ENCODE results near the gene DPF3. TPM values are rescaled to one million over a fixed set of nuclear protein-coding genes. Genes with fewer than 3 reads are reported as not detected.

Gene DPF3
- total RNA-seq, 1 donor from 2014 or later = 1.3 TPM

GRCh38 chr14:72682188-72682587 lies 211.7 kb downstream of the DPF3 start:
- Mint-ChIP-seq H3K4me1 (peaks cover 34% of the 10 kb centered on the region), H3K27ac (ENCODE audit: unreplicated experiment) (peak overlapping the region; percentile 53), H3K36me3 (ENCODE audit: low read depth) (no peaks in the 10 kb centered on the region), H3K9me3 (no peaks in the 10 kb centered on the region), H3K4me3 (no peak overlapping the region), H3K27me3 (ENCODE audit: low read depth) (no peaks in the 10 kb centered on the region)
- DNase-seq (ENCODE audit: low read depth, low spot score) = no peak
- no peak for TF ChIP-seq CTCF (conservative IDR thresholded peaks at IDR 0.05)

- H3K27me3 Mint-ChIP-seq (ENCODE audit: low read depth) = no peaks in the 10 kb centered on the region
- TF ChIP-seq CTCF (conservative IDR thresholded peaks at IDR 0.05) = no peak
- H3K27ac Mint-ChIP-seq (ENCODE audit: unreplicated experiment) = no peak overlapping the region
- H3K9me3 Mint-ChIP-seq = no peaks in the 10 kb centered on the region
- H3K36me3 Mint-ChIP-seq (ENCODE audit: low read depth) = no peaks in the 10 kb centered on the region
- H3K4me3 Mint-ChIP-seq = no peak overlapping the region
- peaks cover 34% of the 10 kb centered on the region for H3K4me1 Mint-ChIP-seq
- DNase-seq (ENCODE audit: low read depth, low spot score) = no peak
Measured at GRCh38 chr14:72680853-72681640, 212.9 kb downstream of the DPF3 start.

- no peak for DNase-seq (ENCODE audit: low read depth, low spot score)
- Mint-ChIP-seq H3K9me3 (no peaks in the 10 kb centered on the region), H3K27ac (ENCODE audit: unreplicated experiment) (peak overlapping the region; percentile 88), H3K4me1 (peaks cover 34% of the 10 kb centered on the region), H3K27me3 (ENCODE audit: low read depth) (no peaks in the 10 kb centered on the region), H3K4me3 (no peak overlapping the region), H3K36me3 (ENCODE audit: low read depth) (no peaks in the 10 kb centered on the region)
- no peak for TF ChIP-seq CTCF (conservative IDR thresholded peaks at IDR 0.05)
Measured at GRCh38 chr14:72679536-72680151, 214.3 kb downstream of the DPF3 start.

- H3K4me3 Mint-ChIP-seq = no peak overlapping the region
- H3K27ac Mint-ChIP-seq (ENCODE audit: unreplicated experiment) = peak overlapping the region; percentile 44
- no peak for DNase-seq (ENCODE audit: low read depth, low spot score)
- no peaks in the 10 kb centered on the region for H3K27me3 Mint-ChIP-seq (ENCODE audit: low read depth)
- no peaks in the 10 kb centered on the region for H3K36me3 Mint-ChIP-seq (ENCODE audit: low read depth)
- H3K9me3 Mint-ChIP-seq = no peaks in the 10 kb centered on the region
- no peak for TF ChIP-seq CTCF (conservative IDR thresholded peaks at IDR 0.05)
- peaks cover 34% of the 10 kb centered on the region for H3K4me1 Mint-ChIP-seq
Measured at GRCh38 chr14:72679141-72679535, 214.8 kb downstream of the DPF3 start.

- TF ChIP-seq CTCF (conservative IDR thresholded peaks at IDR 0.05) = no peak
Measured at GRCh38 chr14:72678356-72678755, 215.5 kb downstream of the DPF3 start.

More at GRCh38 chr14:72678356-72678755, 215.5 kb downstream of the DPF3 start:
- no peak overlapping the region for H3K27ac Mint-ChIP-seq (ENCODE audit: unreplicated experiment)
- H3K27me3 Mint-ChIP-seq (ENCODE audit: low read depth) = no peaks in the 10 kb centered on the region
- DNase-seq (ENCODE audit: low read depth, low spot score) = no peak
- no peak overlapping the region for H3K4me3 Mint-ChIP-seq
- H3K36me3 Mint-ChIP-seq (ENCODE audit: low read depth) = no peaks in the 10 kb centered on the region
- H3K9me3 Mint-ChIP-seq = no peaks in the 10 kb centered on the region
- H3K4me1 Mint-ChIP-seq = peaks cover 34% of the 10 kb centered on the region
